Measurements from ENCODE around the gene ORM2.

The ORM2 gene

GRCh38 chr9:114296338-114296737 lies 33.3 kb upstream of the ORM2 start:
- DNase-seq: no peak

- no peak for DNase-seq
These were observed 30.1 kb upstream of the ORM2 start for GRCh38 chr9:114299286-114300152.

GRCh38 chr9:114300153-114300845 lies 29.4 kb upstream of the ORM2 start:
- DNase-seq: no peak

GRCh38 chr9:114300846-114301797 lies 28.5 kb upstream of the ORM2 start:
- no peak for DNase-seq

- no peak for DNase-seq
These were observed 27.7 kb upstream of the ORM2 start for GRCh38 chr9:114301798-114302565.

GRCh38 chr9:114302727-114303126 lies 26.9 kb upstream of the ORM2 start:
- DNase-seq: no peak

- DNase-seq: no peak
These were observed 26.1 kb upstream of the ORM2 start for GRCh38 chr9:114303571-114303970.

GRCh38 chr9:114303977-114304376 lies 25.7 kb upstream of the ORM2 start:
- no peak for DNase-seq

GRCh38 chr9:114304416-114305188 lies 25.1 kb upstream of the ORM2 start:
- no peak for DNase-seq

GRCh38 chr9:114307899-114308267 lies 21.8 kb upstream of the ORM2 start:
- DNase-seq: no peak

- DNase-seq: no peak
These were observed 21.2 kb upstream of the ORM2 start for GRCh38 chr9:114308361-114308950.

- DNase-seq: no peak
These were observed 20.6 kb upstream of the ORM2 start for GRCh38 chr9:114309096-114309495.

- no peak for DNase-seq
These were observed 18.9 kb upstream of the ORM2 start for GRCh38 chr9:114310471-114311450.

GRCh38 chr9:114311571-114312512 lies 17.8 kb upstream of the ORM2 start:
- no peak for DNase-seq

- no peak for DNase-seq
These were observed 17.2 kb upstream of the ORM2 start for GRCh38 chr9:114312513-114312875.

GRCh38 chr9:114313186-114313585 lies 16.5 kb upstream of the ORM2 start:
- no peak for DNase-seq

GRCh38 chr9:114314256-114314867 lies 15.3 kb upstream of the ORM2 start:
- no peak for DNase-seq

Data from NCI-H187 (cell line).